ENCODE results near the gene DDX17. TPM values are rescaled to one million over a fixed set of nuclear protein-coding genes. Genes with fewer than 3 reads are reported as not detected.
"Not testable (repeated sequence)": the region's sequence is repeated elsewhere in the genome, so short reads cannot be mapped to it uniquely, and the experiment has no call there.

The DDX17 gene
- total RNA-seq, 1 experiment from 2014 or later = 723 TPM

DNA sequence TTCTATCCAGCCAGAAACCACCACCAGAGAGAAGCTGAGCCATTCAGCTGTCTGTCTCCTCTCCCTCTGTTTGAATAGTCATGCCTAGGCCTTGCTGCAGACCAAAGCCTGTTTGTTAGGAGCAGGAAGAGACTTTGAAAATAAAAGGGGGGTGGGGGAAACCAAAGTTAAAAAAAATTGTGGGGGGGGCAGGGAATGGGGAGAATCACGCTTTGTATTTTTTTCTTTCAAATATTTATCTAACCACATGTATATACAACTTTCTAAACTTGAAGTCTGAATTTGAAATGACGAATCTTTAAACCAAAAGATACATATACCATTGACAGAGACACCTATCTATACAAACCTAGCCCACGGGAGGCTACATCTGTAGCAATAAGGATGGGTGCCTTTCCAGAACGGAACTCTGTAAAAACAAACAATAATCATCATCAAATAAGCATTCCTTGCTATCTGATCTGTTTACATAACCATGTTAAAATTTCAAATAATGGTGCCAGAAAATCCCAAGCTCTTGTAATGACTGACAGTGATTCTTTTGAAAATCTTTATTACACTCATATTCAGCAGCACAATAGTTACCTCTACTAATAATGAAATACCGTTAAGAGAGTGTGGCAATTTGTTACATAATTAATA is 14.3 kb downstream of the DDX17 start:
- no peak for DNase-seq (ENCODE audit: low spot score)

DNA sequence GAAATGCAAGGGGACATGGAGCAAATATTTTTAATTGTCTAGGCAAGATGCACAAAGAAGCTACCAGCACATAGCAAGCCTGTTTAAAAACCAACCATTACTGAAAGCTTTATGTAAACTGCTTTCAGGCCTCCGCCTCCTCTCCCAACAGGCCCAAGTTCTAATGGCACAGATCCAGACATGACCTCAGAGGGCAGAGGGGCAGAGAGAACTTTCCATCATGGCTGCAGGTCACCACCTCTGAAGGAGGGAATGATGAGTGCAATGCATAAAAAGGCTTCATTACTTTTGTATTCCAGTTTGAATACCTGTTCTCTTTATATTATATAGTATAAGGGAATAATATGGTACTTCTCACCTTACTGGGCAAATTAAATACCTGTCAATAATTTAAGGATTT is 15.2 kb downstream of the DDX17 start:
- DNase-seq (ENCODE audit: low spot score) = no peak

DNA sequence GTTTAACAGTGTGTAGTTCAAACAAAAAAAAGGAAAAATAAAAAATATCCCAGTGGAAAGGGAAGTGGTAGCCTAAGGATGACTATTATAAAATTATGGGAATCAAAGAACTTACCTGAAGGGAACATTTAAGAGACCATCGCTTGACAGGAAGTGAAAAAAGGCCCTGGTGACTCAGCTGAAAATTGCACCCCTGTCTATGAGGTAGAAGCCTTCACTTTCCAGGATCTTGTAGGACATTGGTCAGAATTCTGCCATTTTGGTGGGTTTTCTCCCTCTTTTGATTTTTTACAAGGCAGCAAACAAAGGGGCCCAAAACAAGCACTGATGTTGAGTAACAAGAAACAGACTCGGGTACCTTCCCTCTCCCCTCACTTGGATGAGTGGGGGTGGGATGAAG is 15.6 kb downstream of the DDX17 start:
- no peak for DNase-seq (ENCODE audit: low spot score)

DNA sequence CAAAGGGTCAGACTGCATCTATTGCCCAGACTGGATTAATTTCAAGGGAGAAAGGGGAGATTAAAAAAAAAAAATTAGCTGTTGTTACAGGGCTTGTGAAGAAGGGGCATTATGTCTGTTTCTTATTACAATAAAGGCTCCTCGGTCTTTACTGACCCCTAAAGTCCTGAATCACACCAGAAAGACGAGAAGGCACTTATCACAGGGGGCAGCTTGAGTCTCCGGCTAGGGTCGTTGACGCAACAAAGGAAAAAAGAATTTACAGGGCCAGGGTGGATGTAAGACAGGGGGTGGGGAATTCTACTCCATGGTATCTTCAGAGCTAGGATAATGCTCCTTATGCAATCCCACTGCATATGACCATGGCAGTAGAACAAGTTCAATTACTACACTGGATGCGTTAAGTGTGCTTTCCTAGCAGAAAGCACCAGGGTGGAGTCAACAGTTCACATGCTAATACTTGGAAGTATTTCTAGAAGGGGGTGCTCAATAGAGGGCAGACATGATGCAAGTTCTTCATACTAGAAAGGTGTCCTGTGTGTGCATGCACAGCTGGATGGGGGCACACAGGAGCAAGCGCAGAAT is 16.5 kb downstream of the DDX17 start:
- DNase-seq (ENCODE audit: low spot score) = no peak

DNA sequence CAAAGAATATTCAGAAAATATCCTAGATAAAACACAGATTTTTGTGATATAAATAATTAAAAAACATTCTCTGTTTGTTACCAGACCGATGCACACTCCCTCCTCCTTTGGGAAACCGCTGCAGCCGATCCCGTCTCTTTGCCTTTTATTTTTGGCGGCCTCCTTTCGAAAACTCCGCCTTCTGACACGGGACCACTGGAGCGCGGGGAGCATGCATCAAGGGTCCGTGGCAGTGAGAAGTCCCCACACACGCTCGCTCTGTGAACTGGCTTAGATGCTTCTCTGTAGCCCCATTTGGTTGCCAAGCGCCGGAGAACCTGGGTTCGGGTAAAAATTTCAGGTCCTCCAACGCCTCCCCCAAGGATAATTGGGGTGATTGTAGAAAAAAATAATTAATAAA is 17.0 kb downstream of the DDX17 start:
- no peak for DNase-seq (ENCODE audit: low spot score)

DNA sequence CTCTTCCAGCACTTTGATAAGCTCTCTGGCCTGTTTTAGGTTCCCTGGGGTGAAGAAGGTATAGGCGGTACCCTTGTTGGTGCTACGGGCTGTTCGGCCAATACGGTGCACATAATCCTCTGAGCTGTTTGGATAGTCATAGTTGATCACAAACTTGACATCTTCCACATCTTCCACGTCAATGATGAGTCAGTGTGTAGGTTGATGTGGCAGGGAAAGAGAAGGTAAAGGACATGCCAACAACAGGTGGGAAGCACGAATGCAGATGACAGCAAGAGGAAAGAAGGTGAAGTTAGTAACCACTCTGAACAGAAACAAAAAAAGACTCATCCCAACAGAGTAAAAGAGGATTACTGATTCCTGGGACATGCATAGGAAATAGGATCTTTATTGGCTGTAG is 18.2 kb downstream of the DDX17 start:
- no peak for DNase-seq (ENCODE audit: low spot score)

DNA sequence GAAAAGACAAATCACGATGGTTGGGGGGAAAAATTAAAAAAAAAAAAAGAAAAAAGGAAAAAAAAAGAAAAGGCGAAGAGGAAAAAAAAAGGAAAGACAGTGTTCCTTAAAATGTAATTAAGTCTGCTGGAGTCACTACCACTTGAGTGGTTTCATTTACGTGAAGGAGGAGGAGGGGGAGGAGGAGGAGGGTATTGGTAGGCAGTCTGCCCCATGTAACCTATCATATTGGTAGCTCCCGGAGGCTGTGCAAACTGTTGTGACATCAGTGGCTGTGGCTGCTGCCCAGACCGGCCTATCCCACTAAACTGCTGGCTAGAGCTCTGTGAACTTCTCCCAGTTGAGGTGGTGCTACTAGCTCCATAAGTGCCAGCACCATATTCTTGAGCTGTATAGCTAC is 20.3 kb downstream of the DDX17 start:
- DNase-seq (ENCODE audit: low spot score) = no peak

DNA sequence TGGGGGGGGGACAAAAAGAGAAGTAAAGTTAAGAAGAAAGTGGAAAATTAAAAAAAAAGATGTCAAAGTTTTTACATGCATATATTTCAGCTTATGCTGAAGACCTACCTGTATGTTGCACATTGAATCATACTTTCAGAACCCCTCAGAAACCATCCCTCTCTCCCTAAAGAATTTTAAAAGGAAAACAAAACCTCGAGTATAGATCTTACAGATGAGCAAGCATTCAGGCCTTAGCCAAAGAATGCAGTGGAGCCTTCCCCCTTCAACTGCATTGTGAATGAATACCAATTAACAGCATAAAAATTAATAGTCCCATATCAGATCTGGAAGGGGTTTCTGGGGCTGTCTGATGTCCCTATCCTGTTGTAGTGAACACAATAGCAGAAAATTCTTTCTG is 21.9 kb downstream of the DDX17 start:
- DNase-seq (ENCODE audit: low spot score) = no peak

DNA sequence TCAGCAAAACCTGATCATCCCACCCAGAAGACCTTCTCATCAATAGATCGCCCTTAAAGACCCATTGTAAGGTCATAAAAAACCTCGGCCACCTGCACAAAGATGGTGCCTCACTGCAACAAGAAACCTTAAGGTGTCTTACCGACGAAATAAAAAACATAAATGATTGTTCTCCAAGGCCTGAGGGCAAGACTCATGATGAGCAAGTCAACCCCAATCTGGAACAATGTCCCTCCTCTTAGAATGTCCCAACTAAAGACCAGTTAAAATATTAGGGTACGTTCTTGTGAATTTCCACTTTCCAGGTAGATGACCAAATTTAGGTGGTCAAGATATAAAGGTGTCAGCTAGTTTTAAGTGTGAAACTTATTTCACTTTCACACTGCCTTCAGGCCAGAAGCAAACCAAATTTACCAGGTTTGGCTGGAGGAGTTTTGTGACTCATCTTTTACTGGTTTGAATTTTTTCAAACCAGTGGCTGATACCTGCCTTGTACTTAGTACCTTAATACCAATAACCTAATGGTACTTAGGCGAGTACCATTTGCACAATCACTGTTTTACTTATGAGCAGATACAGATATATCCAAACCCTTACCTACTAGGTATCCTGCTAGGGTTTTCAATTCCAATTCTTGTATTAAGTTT is 23.3 kb downstream of the DDX17 start:
- DNase-seq (ENCODE audit: low spot score) = no peak

DNA sequence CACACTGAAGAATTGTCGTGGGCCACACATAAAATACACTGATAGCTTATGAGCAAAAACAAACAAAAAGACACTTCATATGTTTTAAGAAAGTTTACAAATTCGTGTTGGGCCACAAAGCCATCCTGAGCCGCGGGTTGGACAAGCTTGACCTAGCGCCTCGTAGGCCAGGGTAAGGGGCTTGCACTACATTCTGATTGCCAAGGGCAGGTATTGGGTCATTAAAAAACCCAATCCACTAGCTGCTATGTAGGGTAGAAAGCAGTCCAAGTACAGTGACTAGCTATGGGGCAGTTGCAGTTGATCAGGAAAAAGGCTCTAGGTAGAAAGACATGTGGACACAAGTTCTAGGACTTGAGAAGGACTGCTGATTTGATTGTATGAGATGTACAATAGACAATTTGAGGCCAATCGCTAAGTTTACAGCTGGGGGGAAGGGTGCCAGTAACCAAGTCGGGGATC is 24.2 kb downstream of the DDX17 start:
- no peak for DNase-seq (ENCODE audit: low spot score)

DNA sequence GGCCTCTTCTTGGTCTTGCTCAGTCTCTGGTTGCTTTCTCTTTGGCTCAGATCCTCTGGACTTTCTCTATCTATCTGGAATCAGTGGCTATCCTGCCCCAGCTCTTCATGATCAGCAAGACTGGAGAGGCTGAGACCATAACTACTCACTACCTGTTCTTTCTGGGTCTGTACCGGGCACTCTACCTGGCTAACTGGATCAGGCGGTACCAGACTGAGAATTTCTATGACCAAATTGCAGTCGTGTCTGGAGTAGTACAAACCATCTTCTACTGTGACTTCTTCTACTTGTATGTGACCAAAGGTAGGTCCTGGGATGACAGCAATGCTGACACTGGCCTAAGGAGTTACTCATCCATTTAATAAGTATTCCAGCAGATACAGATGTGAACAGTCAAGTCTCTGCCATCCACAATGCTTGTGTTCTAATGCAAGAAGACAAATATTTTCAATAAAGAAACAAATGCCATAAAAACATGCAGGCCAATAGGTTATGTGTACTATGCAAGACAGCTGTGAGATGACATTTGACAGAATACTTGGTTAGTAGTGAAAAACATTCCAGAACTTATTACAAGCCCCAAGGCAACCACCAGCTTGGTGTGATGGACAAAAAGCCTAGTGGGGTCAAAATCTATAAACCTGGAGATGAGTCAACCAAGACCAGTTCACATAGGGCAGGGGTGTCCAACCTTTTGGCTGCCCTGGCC is 24.8 kb downstream of the DDX17 start:
- no peak for DNase-seq (ENCODE audit: low spot score)

DNA sequence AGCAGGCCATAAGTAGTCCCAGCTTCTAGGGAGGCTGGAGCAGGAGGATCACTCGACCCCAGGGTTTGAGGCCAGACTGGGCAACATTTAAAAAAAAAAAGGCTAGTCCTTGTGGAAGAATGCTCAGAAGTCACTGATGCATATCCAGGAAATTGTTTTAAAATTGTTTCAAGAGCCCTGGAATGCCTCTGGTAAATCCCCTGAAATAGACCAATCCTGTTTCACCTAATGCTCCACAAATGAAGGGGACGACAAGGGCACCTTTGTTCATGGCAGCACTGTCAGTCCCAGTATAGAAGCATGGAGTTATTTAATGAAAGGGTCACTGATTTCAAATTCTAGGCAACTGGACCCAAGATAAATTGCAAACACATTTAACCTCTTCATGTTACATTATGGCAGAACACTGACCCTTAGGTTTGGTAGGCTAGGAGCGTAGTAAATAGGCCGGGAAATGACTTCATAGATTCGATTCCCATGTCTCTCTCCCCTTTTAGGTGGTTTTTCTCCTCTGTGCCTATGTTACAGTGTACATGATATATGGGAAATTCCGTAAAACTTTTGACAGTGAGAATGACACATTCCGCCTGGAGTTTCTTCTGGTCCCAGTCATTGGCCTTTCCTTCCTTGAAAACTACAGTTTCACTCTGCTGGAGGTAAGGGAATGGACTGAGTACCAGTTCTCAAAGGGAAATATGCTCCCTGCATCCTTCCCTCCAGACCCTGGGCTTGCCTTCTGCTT is 26.8 kb downstream of the DDX17 start:
- no peak for DNase-seq (ENCODE audit: low spot score)

DNA sequence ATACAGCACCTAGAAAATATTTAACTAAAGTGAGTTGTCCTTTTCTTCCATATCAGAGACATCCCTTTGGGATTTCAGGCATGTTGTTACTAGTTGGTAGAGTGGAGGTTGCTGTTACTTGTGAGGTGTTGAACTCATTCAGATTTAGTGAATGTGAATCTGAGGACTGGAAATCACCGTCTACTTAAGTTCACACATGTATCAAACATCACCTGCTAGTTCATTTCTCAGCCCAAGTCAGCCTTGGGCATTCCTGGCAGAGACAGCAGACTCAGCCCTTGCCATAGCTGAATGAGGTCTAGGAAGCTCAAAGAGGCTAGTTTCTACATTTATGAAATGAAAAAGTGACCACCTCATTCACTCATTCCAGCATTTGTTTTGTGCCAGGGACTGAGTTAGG is 28.5 kb downstream of the DDX17 start:
- peak; percentile 0 for DNase-seq (ENCODE audit: low spot score)

DNA sequence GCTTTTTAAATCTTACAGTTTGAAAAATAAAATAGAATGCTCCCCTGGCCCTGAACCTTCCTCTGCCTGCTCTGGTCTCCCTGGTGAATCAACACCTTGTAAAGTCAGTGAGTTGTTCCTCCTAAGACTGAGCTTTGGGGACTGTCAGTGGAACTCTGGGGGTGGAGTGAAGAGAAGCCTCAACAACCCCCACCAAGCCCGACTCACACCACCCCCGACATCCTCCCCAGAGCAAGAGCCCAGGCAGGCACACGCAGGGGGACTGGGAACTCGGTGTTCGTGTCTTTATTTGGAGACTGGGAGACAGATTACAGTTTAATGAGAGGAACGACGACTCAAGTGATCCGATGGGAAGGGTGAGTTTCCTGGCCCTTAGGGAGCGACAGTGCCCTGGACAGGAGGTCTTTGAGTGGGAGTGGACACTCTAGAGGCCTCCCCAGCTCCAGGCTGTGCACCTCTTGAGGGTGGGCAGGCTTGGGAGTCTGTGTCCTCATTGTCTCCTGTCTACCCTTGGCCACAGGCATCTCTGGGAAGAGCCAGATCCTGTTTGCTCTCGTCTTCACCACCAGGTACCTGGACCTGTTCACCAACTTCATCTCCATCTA is 32.0 kb downstream of the DDX17 start:
- no peak for DNase-seq (ENCODE audit: low spot score)

DNA sequence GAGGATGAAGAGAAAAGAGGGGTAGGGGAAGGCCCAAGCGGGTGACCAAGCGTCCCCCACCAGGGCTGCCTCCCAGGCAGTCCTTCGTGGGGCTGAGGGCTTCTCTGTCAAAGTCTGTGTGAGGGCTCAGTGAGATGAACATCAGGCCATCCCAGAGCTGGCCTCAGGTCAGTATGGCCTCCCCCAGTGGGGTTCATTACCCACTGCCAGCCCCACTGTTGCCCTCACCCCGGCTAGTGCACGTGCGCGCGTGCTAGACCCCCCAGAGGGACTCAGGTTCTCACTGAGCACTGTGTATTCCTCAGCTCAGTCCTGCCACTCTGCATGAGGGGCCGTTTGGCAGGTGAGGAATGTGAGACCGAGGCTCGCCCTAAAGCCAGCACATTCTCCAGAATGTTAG is 34.9 kb downstream of the DDX17 start:
- DNase-seq (ENCODE audit: low spot score) = no peak

DNA sequence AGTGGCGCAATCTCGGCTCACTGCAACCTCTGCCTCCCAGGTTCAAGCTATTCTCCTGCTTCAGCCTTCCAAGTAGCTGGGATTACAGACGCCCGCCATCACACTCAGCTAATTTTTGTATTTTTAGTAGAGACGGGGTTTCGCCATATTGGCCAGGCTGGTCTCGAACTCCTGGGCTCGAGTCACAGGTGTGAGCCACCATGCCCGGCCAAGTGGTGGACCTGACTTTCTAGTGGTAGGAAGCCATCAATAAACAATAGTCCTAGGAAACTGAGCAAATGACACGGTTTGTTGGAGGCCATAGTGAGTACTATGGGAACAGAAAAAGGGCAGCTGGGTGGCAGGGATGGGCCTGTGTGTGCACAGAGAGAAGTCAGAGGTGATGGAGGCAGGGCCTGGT is 35.9 kb downstream of the DDX17 start:
- DNase-seq (ENCODE audit: low spot score) = not testable (repeated sequence)

DNA sequence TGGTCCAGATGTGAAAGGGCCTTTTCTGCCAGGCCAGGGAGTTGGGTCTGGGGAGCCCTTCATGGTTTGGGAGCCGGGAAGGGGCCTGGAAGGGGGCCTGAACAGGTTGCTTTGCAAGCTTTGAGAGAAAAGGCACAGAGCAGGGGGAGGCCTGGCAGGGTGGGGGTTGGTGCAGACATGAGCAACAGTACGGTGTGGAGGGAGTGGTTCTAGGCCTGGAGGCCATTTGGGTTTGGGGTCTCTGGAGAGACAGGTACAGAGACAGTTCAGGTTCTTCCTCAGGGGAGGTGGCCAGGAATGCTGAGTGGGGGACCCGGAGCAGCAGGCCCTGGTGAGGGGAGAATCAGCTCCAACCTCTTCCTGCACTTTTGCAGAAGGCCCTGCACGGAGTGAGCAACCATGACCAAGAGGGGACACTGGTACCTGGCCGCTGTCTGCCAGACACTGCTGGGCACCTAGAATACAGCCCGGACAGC is 36.8 kb downstream of the DDX17 start:
- DNase-seq (ENCODE audit: low spot score) = no peak

DNA sequence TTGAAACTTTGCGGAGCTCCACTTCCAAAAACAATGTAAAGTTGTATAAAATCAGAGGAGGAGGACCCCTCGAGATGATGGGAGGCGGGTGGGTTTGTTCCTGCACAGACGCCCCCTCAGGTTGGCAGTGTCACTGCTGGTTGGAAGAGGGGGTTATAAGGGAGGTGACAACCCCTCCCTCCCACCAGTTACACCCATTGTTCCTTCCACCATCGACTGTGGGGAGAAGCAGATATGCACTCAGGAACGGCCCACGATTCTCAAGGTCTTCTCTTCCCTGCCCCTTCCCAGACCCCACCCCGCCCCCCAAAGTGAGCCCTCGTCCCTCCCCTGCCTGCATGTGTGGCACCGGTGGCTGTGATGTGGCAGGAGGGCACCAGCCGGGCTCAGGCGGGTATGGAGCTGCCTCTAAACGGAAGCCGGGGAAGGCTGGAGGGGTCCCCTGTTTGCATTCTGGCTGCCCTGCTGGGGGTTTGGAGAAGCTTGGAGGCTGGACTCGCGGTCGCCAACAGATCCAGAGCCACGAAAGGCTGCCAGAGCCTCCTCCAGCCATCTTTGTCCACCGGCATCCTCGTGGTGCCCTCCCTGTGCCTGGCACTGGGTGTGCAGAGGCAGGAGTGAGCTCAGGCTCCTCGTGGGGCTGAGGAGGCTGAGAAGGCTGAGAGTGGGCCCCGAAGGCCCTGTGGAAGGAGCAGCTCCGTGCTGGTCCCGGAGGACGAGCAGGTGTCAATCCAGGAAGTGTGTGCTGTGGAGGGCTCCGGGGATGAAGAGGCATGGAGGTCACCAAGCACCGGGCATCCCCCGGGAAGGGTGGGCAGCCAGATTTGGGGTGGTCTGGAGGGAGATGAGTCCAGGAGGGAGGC is 37.4 kb downstream of the DDX17 start:
- DNase-seq (ENCODE audit: low spot score) = no peak

DNA sequence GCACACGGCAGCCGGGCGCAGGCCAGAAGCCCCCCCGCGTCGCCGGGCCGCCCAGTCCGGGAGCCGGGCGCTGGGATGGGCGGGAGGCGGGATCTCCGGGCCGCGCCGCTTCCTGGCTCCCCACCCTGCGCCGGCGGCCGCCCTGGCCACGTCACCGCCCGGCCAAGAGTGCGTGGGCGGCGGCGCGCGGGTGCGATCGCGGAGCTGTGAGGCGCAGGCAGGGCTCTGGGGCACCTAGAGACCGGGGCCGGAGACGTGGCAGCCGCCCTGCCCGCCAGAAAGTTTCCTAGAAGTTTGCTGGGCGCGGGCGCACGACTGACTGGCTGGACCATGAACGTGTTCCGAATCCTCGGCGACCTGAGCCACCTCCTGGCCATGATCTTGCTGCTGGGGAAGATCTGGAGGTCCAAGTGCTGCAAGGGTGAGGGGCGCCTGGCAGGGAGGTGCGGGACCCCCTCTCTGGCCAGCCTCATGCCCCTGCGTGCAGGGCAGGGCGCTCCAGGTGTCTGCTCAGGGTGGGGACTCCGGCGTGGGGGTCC is 38.1 kb downstream of the DDX17 start, which contains the start of gene KDELR3:
KDELR3 (plus strand) TSS at position 193 of the 539 bp plus-strand sequence; CDS start at position 331, 138 bp downstream.
- peak; percentile 48 for DNase-seq (ENCODE audit: low spot score)

DNA sequence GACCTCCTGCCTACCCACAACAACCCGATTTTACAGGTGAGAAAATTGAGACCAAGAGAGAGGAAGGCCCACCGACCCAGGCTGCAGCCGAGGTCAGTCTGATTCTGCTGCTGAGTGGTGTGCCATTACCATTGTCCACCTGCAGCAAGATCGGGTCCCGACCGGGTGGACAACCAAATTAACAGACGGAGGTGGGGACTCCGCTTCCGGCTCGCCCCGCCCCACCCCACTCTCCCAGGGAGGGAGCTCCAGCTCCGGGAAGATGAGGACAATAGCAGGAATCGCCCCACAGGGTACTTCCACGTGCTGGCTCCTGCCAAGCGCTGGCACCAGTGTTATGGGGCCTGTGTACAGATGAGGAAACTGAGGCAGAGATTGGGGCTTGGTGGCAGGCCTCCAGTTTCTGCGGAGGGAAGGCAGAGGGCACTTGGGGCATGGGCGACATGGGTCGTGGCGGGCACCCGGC is 38.6 kb downstream of the DDX17 start:
- DNase-seq (ENCODE audit: low spot score) = no peak
